HG03469 (cell line): ENCODE results near the gene KIAA0408.
"Not testable (repeated sequence)": the region's sequence is repeated elsewhere in the genome, so short reads cannot be mapped to it uniquely, and the experiment has no call there.

Source experiments
- ATAC-seq: cut with Tn5 transposase; IDR thresholded peaks from one replicate; pipeline ENCODE4 v1.9.1; 2021; ENCODE audit warnings: mild to moderate bottlenecking, moderate library complexity, moderate number of reproducible peaks; ENCODE audit not compliant: unreplicated experiment

The KIAA0408 gene

DNA sequence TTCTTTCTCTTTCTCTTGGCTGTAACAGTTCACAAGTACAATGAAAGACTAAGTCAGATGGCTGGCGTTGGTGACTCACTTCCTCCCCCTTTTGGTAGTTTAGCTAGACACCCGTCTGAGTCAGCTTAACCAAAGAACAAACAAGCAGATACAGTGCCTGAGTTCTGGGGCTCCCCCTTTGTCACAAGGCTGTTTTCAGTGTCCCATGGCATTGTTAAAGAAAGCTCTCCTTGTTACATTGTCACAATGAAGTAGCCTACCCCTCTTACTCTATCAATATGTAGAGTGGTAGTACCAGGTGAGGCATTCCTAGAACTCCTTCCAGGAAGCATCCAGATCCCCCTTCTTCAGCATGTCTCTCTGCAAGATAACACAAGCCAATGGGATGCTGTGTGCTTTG is 38.6 kb downstream of the KIAA0408 start:
- ATAC-seq, result peak; percentile 100

DNA sequence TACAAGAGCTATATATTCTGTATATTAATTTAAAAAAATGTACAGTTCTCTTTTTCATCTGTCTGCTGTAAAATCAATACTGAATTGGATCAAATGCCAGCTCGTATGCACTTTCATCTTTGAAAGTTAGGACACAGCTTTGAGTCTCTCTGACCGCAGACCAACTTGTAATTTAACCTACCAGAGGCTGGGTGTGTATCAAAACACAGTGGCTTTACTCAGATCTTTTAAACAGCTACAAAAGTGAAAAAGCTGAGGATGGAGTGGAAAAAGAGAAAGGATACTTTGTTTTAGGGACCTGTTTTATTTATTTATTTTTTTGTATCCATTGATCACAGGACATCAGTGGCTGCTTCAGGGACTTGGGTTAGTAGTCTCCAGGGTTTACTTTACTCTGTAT is 44.1 kb downstream of the KIAA0408 start:
- no peak for ATAC-seq

DNA sequence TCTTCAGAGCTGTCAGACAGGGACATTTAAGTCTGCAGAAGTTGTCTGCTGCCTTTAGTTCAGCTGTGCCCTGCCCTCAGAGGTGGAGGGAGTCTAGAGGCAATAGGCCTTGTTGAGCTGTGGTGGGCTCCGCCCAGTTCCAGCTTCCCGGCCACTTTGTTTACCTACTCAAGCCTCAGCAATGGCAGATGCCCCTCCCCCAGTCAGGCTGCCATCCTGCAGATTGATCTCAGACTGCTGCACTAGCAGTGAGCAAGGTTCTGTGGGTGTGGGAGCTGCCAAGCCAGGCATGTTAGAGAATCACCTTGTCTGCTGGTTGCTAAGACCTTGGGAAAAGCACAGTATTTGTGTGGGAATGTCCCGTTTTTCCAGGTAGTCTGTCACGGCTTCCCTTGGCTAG is 46.1 kb downstream of the KIAA0408 start:
- not testable (repeated sequence) for ATAC-seq

DNA sequence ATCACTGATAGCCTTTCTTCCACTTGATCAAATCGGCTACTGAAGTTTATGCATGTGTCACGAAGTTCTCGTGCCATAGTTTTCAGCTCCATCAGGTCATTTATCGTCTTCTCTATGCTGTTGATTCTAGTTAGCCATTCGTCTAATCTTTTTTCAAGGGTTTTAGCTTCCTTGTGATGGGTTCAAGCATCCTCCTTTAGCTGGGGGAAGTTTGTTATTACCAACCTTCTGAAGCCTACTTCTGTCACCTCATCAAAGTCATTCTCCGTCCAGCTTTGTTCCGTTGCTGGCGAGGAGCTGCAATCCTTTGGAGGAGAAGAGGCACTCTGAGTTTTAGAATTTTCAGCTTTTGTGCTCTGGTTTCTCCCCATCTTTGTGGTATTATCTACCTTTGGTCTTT is 47.2 kb downstream of the KIAA0408 start:
- not testable (repeated sequence) for ATAC-seq
